CD4-positive, alpha-beta memory T cell (primary cell): ENCODE results near the gene ITGA8. TPM values are rescaled to one million over a fixed set of nuclear protein-coding genes. Genes with fewer than 3 reads are reported as not detected.
"Not testable (repeated sequence)": the region's sequence is repeated elsewhere in the genome, so short reads cannot be mapped to it uniquely, and the experiment has no call there.

Experiments used
- CTCF ChIA-PET: fragments of 350-600 bp; sonication (Branson Sonifier 250); formaldehyde crosslinking; loops from one replicate; lab custom pipeline; 2021; ENCODE audit warnings: inconsistent platforms; ENCODE audit not compliant: partially characterized antibody; lab: Charles Lee
- POLR2A ChIA-PET: fragments of 350-600 bp; sonication (Branson Sonifier 250); formaldehyde crosslinking; loops from one replicate; lab custom pipeline; 2021; ENCODE audit not compliant: partially characterized antibody; lab: Charles Lee
- DNase-seq, 5 donors: peaks; one replicate each; pipeline versions ENCODE4 v3.0.0 to v3.0.0-alpha.2; 2020 to 2022; ENCODE audit warnings: mixed read lengths in 1 of 5
- H3K27ac ChIP-seq: one replicate; pipeline ENCODE4 v1.7.0; 2013; ENCODE audit warnings: low read depth, low read length
- H3K27me3 ChIP-seq: 2 replicates; pipeline ENCODE4 v1.7.0; 2013; ENCODE audit warnings: mild to moderate bottlenecking, low read length, moderate library complexity; ENCODE audit not compliant: insufficient read depth
- H3K36me3 ChIP-seq: 2 replicates; pipeline ENCODE4 v1.7.0; 2013; ENCODE audit warnings: mild to moderate bottlenecking, low read length, moderate library complexity; ENCODE audit not compliant: insufficient read depth
- H3K4me1 ChIP-seq: 2 replicates; pipeline ENCODE4 v1.7.0; 2013; ENCODE audit warnings: mild to moderate bottlenecking, low read length, moderate library complexity; ENCODE audit not compliant: insufficient read depth
- H3K4me3 ChIP-seq, 2 donors: one replicate each; pipeline ENCODE4 v1.7.0; 2013; ENCODE audit warnings: low read length in 2 of 2, mild to moderate bottlenecking in 1 of 2
- H3K9me3 ChIP-seq, 2 donors: one replicate each; pipeline ENCODE4 v1.7.0; 2013; ENCODE audit warnings: low read length in 2 of 2, control low read depth in 1 of 2; ENCODE audit not compliant: control insufficient read depth in 1 of 2
- H3K27ac Mint-ChIP-seq, 7 donors: one replicate each; pipeline ENCODE4 v1.8.0; 2020 to 2021; ENCODE audit warnings: mixed read lengths in 7 of 7, mild to moderate bottlenecking in 6 of 7, inconsistent platforms in 3 of 7, moderate library complexity in 3 of 7
- H3K27me3 Mint-ChIP-seq, 2 donors: one replicate each; pipeline ENCODE4 v1.8.0; 2020 to 2021; ENCODE audit warnings: mixed read lengths in 2 of 2
- H3K36me3 Mint-ChIP-seq, 2 donors: one replicate each; pipeline ENCODE4 v1.8.0; 2020 to 2021; ENCODE audit warnings: mixed read lengths in 2 of 2, inconsistent platforms in 1 of 2, mild to moderate bottlenecking in 1 of 2
- H3K4me1 Mint-ChIP-seq, 4 donors: one replicate each; pipeline ENCODE4 v1.8.0; 2020 to 2021; ENCODE audit warnings: mixed read lengths in 4 of 4, mild to moderate bottlenecking in 1 of 4
- H3K4me3 Mint-ChIP-seq, 8 donors: one replicate each; pipeline ENCODE4 v1.8.0; 2020 to 2021; ENCODE audit warnings: mixed read lengths in 8 of 8, mild to moderate bottlenecking in 7 of 8, moderate library complexity in 6 of 8, inconsistent platforms in 3 of 8
- H3K9me3 Mint-ChIP-seq, 8 donors: one replicate each; pipeline ENCODE4 v1.8.0; 2020 to 2021; ENCODE audit warnings: mixed read lengths in 8 of 8, mild to moderate bottlenecking in 5 of 8, inconsistent platforms in 3 of 8, moderate library complexity in 1 of 8
- intact Hi-C: fragments of 100-400 bp; cut with micrococcal nuclease; formaldehyde crosslinking; loops from one replicate; pipeline ENCODE4 v1.15.1; 2023
- polyA plus RNA-seq, 2 donors: library from polyadenylated mRNA; unstranded; fragments of 300-500 nt; fragmentation: Illumina TruSeq; gene quantifications; one replicate each; pipeline ENCODE4 v1.2.3, GENCODE V29; 2021
- total RNA-seq, 2 experiments: library from RNA; stranded (reverse); gene quantifications; one replicate each; pipeline ENCODE4 v1.2.3, GENCODE V29; 2021

The ITGA8 gene
- total and polyA plus RNA-seq, 4 experiments from 2014 or later = not detected

DNA sequence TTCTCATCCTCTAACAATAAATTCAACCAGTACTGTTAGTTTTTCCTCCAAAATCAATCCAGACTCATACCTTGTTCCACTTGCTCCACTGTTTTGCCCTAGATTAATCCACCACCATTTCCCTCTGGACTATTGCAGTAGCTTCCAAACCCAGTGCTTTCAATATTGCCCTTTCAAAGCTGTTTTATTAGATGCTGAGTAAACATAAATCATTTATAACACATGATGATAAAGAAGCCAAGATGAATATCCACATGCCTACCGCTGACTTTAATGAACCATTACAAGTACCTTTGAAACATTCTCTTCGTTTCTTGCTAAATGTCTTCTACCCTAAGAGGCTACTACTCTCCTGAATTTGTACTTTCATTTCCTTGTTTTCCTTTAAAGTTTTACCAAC is 174.5 kb downstream of the ITGA8 start:
- H3K36me3 ChIP-seq = no peaks in the 10 kb centered on the region
- Mint-ChIP-seq H3K4me3 (no peak overlapping the region), H3K27me3 (peaks cover 1 to 4% of the 10 kb centered on the region in 2 donors), H3K36me3 (no peaks in the 10 kb centered on the region), H3K9me3 (peaks cover 0 to 11% (median 4%) of the 10 kb centered on the region in 8 donors), H3K27ac (peak overlapping the region in 1 of 7 donors; percentile 4), H3K4me1 (no peaks in the 10 kb centered on the region)
- POLR2A ChIA-PET = no interaction called here
- H3K27me3 ChIP-seq = no peaks in the 10 kb centered on the region
- DNase-seq = no peak
- H3K9me3 ChIP-seq = no peaks in the 10 kb centered on the region
- no peaks in the 10 kb centered on the region for H3K4me1 ChIP-seq
- intact Hi-C loops = no loop called here
- H3K27ac ChIP-seq = no peak overlapping the region
- no peak overlapping the region for H3K4me3 ChIP-seq
- CTCF ChIA-PET = no interaction called here

DNA sequence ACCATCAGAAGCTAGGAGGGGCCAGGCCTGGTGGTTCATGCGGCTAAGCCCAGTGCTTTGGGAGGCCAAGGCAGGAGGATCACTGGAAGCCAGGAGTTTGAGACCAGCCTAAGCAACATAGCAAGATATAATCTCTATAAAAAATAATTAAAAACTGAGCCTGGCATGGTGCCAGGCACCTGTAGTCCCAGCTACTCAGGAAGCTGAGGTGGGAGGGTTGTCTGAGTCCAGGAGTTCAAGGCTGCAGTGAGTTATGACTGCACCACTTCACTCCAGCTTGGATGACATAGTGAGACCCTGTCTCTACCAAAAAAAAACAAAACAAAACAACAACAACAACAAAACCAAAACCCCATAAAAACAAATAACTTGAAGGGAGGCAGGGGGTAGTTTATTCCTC is 175.7 kb downstream of the ITGA8 start:
- CTCF ChIA-PET = interaction anchor here (0.7 kb wide), 1 partner anchor 10 kb away, joined by 4 read pairs; no protein-coding TSS in a partner anchor
- no peak overlapping the region for H3K27ac Mint-ChIP-seq

DNA sequence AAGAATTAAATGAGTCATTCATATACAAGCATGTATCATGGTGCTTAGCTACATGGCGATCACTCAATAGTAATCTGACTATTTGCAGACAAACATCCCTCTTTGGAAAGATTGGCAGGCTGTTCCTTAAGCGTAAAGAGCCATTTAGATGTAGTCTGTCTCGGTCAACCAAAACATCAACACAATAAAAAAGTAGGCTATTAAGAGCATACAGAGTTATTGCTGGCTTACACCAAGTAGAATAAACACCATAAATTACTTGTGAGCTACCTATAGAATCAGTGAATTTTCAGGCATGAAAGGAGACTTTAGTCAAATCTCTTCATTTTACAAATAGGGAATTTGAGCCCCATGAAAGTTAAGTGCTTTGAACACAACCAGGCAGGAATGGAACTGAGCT is 176.9 kb downstream of the ITGA8 start:
- intact Hi-C loops = no loop called here
- H3K9me3 Mint-ChIP-seq = peaks cover 0 to 11% (median 4%) of the 10 kb centered on the region in 8 donors
- no peaks in the 10 kb centered on the region for H3K36me3 Mint-ChIP-seq
- H3K27ac Mint-ChIP-seq = no peak overlapping the region
- no peaks in the 10 kb centered on the region for H3K36me3 ChIP-seq
- H3K27ac ChIP-seq = no peak overlapping the region
- POLR2A ChIA-PET = no interaction called here
- CTCF ChIA-PET = no interaction called here
- no peak overlapping the region for H3K4me3 ChIP-seq
- no peaks in the 10 kb centered on the region for H3K27me3 ChIP-seq
- no peaks in the 10 kb centered on the region for H3K9me3 ChIP-seq
- no peaks in the 10 kb centered on the region for H3K4me1 Mint-ChIP-seq
- H3K27me3 Mint-ChIP-seq = peaks cover 1 to 4% of the 10 kb centered on the region in 2 donors
- no peaks in the 10 kb centered on the region for H3K4me1 ChIP-seq
- DNase-seq = no peak
- no peak overlapping the region for H3K4me3 Mint-ChIP-seq

More for the DNA sequence above, 175.7 kb downstream of the ITGA8 start:
- Mint-ChIP-seq H3K9me3 (peaks cover 0 to 11% (median 4%) of the 10 kb centered on the region in 8 donors), H3K4me3 (no peak overlapping the region), H3K4me1 (no peaks in the 10 kb centered on the region), H3K36me3 (no peaks in the 10 kb centered on the region), H3K27me3 (peaks cover 1 to 4% of the 10 kb centered on the region in 2 donors)
- no peaks in the 10 kb centered on the region for H3K27me3 ChIP-seq
- no peaks in the 10 kb centered on the region for H3K36me3 ChIP-seq
- no peak overlapping the region for H3K4me3 ChIP-seq
- no peak for DNase-seq
- no peaks in the 10 kb centered on the region for H3K9me3 ChIP-seq
- intact Hi-C loops = no loop called here
- H3K4me1 ChIP-seq = no peaks in the 10 kb centered on the region
- POLR2A ChIA-PET = no interaction called here
- no peak overlapping the region for H3K27ac ChIP-seq

DNA sequence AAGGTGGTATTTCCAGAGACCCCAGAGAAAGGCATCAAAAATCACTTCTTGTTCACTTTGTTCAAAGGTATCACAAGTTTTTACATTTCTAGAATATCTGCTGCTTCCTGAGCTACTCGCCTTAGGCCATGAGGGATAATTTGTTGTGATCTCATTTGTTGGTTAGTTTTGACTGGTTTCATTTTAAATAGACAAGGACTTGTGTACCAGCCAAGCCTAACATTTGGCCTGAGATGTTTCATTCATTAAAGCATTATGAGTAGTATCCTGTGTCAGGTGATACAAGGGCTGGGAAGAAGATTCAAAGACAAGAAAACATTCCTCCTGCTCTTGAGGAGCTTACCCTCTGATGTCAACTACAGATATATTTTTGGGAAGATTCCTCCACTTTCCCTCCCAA is 178.3 kb downstream of the ITGA8 start:
- Histone ChIP-seq H3K27ac (no peak overlapping the region), H3K4me3 (no peak overlapping the region), H3K9me3 (no peaks in the 10 kb centered on the region), H3K36me3 (no peaks in the 10 kb centered on the region), H3K4me1 (no peaks in the 10 kb centered on the region), H3K27me3 (no peaks in the 10 kb centered on the region)
- H3K36me3 Mint-ChIP-seq = no peaks in the 10 kb centered on the region
- peaks cover 0 to 11% (median 4%) of the 10 kb centered on the region in 8 donors for H3K9me3 Mint-ChIP-seq
- no peaks in the 10 kb centered on the region for H3K4me1 Mint-ChIP-seq
- intact Hi-C loops = no loop called here
- no peak overlapping the region for H3K4me3 Mint-ChIP-seq
- ChIA-PET POLR2A (no interaction called here), CTCF (no interaction called here)
- H3K27ac Mint-ChIP-seq = no peak overlapping the region
- DNase-seq = no peak
- peaks cover 1 to 4% of the 10 kb centered on the region in 2 donors for H3K27me3 Mint-ChIP-seq

DNA sequence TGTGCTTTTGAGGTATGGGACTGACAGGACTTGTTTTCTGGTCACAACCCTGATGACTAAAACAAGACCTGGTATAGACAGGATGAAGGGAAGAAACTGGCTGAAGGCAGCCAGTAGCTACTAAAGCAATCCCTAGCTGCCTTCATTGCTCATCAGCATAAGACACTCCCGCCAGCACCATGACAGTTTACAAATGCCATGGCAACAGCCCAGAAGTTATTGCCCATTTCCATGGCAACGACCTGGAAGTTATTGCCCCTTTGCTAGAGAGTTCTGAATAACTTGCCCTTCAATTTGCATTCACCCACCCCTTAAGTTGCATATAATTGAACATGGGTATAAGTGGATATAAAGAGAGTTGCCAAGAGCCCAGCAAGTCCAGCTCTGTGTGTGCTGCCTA is 179.0 kb downstream of the ITGA8 start:
- no peak for DNase-seq
- Histone ChIP-seq H3K4me3 (no peak overlapping the region), H3K9me3 (no peaks in the 10 kb centered on the region), H3K27ac (no peak overlapping the region), H3K36me3 (no peaks in the 10 kb centered on the region), H3K27me3 (no peaks in the 10 kb centered on the region), H3K4me1 (no peaks in the 10 kb centered on the region)
- peaks cover 0 to 11% (median 4%) of the 10 kb centered on the region in 8 donors for H3K9me3 Mint-ChIP-seq
- H3K4me1 Mint-ChIP-seq = no peaks in the 10 kb centered on the region
- no peak overlapping the region for H3K4me3 Mint-ChIP-seq
- H3K27me3 Mint-ChIP-seq = peaks cover 0 to 4% of the 10 kb centered on the region in 2 donors
- intact Hi-C loops = no loop called here
- H3K27ac Mint-ChIP-seq = no peak overlapping the region
- ChIA-PET POLR2A (no interaction called here), CTCF (no interaction called here)
- H3K36me3 Mint-ChIP-seq = no peaks in the 10 kb centered on the region

DNA sequence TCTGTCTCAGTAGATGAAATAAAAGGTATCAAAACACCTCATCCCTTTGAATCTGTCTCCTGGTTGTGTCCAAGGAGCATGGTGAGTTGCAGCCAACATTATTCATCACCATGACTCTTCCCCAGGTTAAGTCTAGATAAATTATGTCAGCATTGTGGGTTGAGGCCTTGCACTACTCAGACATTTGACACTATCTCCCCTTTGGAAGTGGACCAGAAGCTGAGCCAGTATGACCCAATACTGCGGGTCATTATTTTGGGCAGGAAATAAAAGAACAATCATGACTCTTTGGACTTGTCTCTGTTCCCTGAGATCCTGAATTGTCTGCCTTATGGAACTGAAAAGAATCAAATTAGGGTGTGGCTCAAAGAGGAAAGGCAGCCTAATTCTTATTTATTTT is 180.5 kb downstream of the ITGA8 start:
- H3K4me1 ChIP-seq = no peaks in the 10 kb centered on the region
- CTCF ChIA-PET = no interaction called here
- H3K36me3 ChIP-seq = no peaks in the 10 kb centered on the region
- POLR2A ChIA-PET = no interaction called here
- H3K4me1 Mint-ChIP-seq = no peaks in the 10 kb centered on the region
- H3K4me3 Mint-ChIP-seq = no peak overlapping the region
- H3K27ac Mint-ChIP-seq = no peak overlapping the region
- intact Hi-C loops = no loop called here
- no peak for DNase-seq
- H3K27ac ChIP-seq = no peak overlapping the region
- no peaks in the 10 kb centered on the region for H3K27me3 ChIP-seq
- no peaks in the 10 kb centered on the region for H3K36me3 Mint-ChIP-seq
- no peak overlapping the region for H3K4me3 ChIP-seq
- peaks cover 2 to 4% of the 10 kb centered on the region in 2 donors for H3K27me3 Mint-ChIP-seq
- H3K9me3 ChIP-seq = no peaks in the 10 kb centered on the region
- peaks cover 0 to 7% (median under 1%) of the 10 kb centered on the region in 8 donors for H3K9me3 Mint-ChIP-seq

DNA sequence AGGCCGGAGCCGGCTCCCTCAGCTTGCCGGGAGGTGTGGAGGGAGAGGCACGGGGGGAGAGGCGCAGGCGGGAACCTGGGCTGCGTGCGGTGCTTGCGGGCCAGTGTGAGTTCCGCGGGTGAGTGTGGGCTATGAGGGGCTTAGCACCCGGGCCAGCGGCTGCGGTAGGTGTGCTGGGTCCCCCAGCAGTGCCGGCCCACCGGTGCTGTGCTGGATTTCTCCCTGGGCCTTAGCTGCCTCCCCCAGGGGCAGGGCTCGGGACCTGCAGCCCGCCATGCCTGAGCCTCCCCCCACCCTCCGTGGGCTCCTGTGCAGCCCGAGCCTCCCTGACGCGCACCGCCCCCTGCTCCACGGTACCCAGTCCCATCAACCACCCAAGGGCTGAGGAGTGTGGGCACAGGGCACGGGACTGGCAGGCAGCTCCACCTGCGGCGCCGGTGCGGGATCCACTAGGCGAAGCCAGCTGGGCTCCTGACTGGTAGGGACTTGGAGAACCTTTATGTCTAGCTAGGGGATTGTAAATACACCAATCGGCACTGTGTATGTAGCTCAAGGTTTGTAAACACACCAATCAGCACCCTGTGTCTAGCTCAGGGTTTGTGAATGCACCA is 184.7 kb downstream of the ITGA8 start:
- CTCF ChIA-PET, H3K36me3 Mint-ChIP-seq: not testable (repeated sequence)

More for the DNA sequence above, 184.7 kb downstream of the ITGA8 start:
- DNase-seq, H3K4me1 ChIP-seq, H3K4me3 ChIP-seq, H3K27me3 ChIP-seq, H3K27ac Mint-ChIP-seq, intact Hi-C loops, H3K4me3 Mint-ChIP-seq, POLR2A ChIA-PET, H3K9me3 ChIP-seq, H3K4me1 Mint-ChIP-seq, H3K27ac ChIP-seq, H3K36me3 ChIP-seq, H3K9me3 Mint-ChIP-seq, H3K27me3 Mint-ChIP-seq: not testable (repeated sequence)
